ENCODE data around the gene PANK1.

PANK1 gene

DNA sequence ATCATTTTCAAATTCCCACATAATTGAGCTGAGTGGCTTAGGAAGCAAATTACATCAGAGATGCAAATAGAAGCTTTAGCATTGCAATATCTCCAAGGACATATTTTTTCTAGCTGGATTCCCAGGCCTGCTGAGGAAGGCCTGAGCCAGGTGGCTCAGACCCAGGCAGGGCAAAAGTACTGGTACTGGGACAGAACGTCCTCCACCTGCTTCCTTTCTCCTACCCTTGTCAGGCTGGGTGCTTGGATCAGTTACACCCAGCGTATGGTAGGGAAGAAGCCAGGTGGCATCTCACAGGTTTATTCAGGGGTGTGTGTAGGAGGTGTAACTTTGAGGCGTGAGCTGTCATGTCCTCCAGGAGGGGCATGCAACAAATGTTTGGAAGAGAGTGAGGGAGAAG is 3.0 kb upstream of the PANK1 start:
- DNase-seq (ENCODE audit: low read depth): no peak

GRCh38 chr10:89646889-89647657 is 2.0 kb upstream of the PANK1 start:
- no peak for TF ChIP-seq CTCF (IDR thresholded peaks at IDR 0.05; ENCODE audit: insufficient read depth, low read depth, low read length, missing control alignments)
- no peak overlapping the region for H3K4me3 ChIP-seq (ENCODE audit: low read length)
- DNase-seq (ENCODE audit: low read depth): no peak

More for the DNA sequence above, 3.0 kb upstream of the PANK1 start:
- no peak overlapping the region for H3K4me3 ChIP-seq (ENCODE audit: low read length)
- TF ChIP-seq CTCF (IDR thresholded peaks at IDR 0.05; ENCODE audit: insufficient read depth, low read depth, low read length, missing control alignments): no peak

DNA sequence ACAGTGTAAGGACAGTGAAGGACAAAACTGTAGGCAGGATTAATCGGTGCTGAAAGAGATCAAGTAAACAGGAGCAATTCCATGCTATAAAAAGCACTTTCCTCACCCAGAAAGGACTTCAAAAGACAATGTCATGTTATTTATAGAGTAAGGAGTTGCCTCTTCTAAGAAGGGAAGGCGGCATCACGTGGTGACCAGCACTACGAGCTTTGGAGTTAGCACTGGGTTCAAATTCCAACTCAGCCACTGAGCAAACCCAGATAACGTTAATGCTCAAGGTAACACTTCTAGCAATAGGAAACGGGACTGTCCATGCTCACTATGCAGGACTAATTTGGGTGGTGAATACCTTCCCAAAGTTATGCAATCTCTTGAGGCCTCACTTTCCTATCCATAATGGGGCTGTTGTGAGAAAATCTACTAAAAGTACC is 715 bp upstream of the PANK1 start:
- H3K4me3 ChIP-seq (ENCODE audit: low read length): peak overlapping the region; percentile 79
- no peak for TF ChIP-seq CTCF (IDR thresholded peaks at IDR 0.05; ENCODE audit: insufficient read depth, low read depth, low read length, missing control alignments)
- DNase-seq (ENCODE audit: low read depth): no peak

- TF ChIP-seq CTCF (IDR thresholded peaks at IDR 0.05; ENCODE audit: insufficient read depth, low read depth, low read length, missing control alignments): no peak
- H3K4me3 ChIP-seq (ENCODE audit: low read length): peak overlapping the region; percentile 79
- no peak for DNase-seq (ENCODE audit: low read depth)
Measured at GRCh38 chr10:89644691-89644966, 413 bp downstream of the PANK1 start.

GRCh38 chr10:89643812-89644690 is 991 bp downstream of the PANK1 start:
- no peak for TF ChIP-seq CTCF (IDR thresholded peaks at IDR 0.05; ENCODE audit: insufficient read depth, low read depth, low read length, missing control alignments)
- DNase-seq (ENCODE audit: low read depth): peak; percentile 98
- peak overlapping the region; percentile 79 for H3K4me3 ChIP-seq (ENCODE audit: low read length)

DNA sequence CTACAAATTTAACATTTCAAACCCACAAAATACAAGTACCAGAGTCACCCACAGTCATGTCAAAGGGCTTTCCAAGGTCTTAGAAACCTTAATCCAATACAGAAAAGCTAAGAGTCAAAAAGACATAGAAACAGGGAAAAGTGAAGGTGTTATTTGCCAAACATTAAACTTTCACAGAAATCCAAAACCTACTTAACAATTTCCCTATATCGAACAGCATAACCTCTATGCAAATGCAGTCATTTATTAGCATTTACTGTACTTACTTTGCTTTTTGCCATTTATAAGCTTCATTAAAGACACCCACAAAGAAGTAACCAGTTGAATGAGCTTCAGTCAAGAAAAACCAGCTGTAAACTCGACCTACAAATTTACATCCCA is 1.6 kb downstream of the PANK1 start:
- DNase-seq (ENCODE audit: low read depth): no peak
- H3K4me3 ChIP-seq (ENCODE audit: low read length): peak overlapping the region; percentile 79
- no peak for TF ChIP-seq CTCF (IDR thresholded peaks at IDR 0.05; ENCODE audit: insufficient read depth, low read depth, low read length, missing control alignments)

Data from epithelial cell of esophagus (primary cell).